Thoracic aorta (tissue), 2 donors: Measurements from ENCODE around the gene CAMK2A. TPM values are rescaled to one million over a fixed set of nuclear protein-coding genes. Genes with fewer than 3 reads are reported as not detected.

Experiments used
- ATAC-seq: fragments of 150-250 bp; one replicate; pipeline ENCODE4 v1.8.0; 2017; ENCODE audit warnings: low read depth; ENCODE audit not compliant: insufficient number of reproducible peaks, low FRiP score
- DNase-seq: peaks from one replicate; pipeline ENCODE4 v3.0.0-alpha.2; 2020; ENCODE audit warnings: low spot score
- H3K27ac ChIP-seq, 2 donors: fragments of 200-600 bp; sonication (generic); 1 replicate in 1 of 2; 2 replicates in 1 of 2; pipeline ENCODE4 v1.5.1; 2016; ENCODE audit warnings: mild to moderate bottlenecking in 2 of 2, moderate library complexity in 2 of 2
- H3K27me3 ChIP-seq: fragments of 200-600 bp; sonication (generic); replicated peaks from 2 replicates; pipeline ENCODE4 v1.6.0; 2016; ENCODE audit warnings: mild to moderate bottlenecking; ENCODE audit not compliant: insufficient read depth
- H3K36me3 ChIP-seq: fragments of 200-600 bp; sonication (generic); one replicate; pipeline ENCODE4 v1.5.1; 2016
- H3K4me1 ChIP-seq, 2 donors: fragments of 200-600 bp; sonication (generic); 1 replicate in 1 of 2; 2 replicates in 1 of 2; pipeline versions ENCODE4 v1.5.1 to v1.6.0; 2016; ENCODE audit warnings: low read depth in 2 of 2, mild to moderate bottlenecking in 1 of 2; ENCODE audit not compliant: control insufficient read depth in 1 of 2
- H3K4me3 ChIP-seq: fragments of 200-600 bp; sonication (generic); 2 replicates; pipeline ENCODE4 v1.5.1; 2016; ENCODE audit warnings: mild to moderate bottlenecking
- H3K9me3 ChIP-seq: fragments of 200-600 bp; sonication (generic); 2 replicates; pipeline ENCODE4 v1.5.1; 2016
- total RNA-seq, 2 donors: library from RNA; depleted of rRNA; stranded (reverse); fragments of >200 nt; gene quantifications; one replicate each; pipeline versions ENCODE4 v1.1.0 to v1.2.3, GENCODE V29; 2016
- TF ChIP-seq, protein P1 (sequence below): fragments of 200-600 bp; sonication (generic); IDR thresholded peaks from one replicate; pipeline ENCODE4 v1.5.1; 2019; ENCODE audit warnings: antibody characterized with exemption

Gene CAMK2A
- total RNA-seq, 2 donors from 2014 or later, result 0.35 TPM; not detected in 1

DNA sequence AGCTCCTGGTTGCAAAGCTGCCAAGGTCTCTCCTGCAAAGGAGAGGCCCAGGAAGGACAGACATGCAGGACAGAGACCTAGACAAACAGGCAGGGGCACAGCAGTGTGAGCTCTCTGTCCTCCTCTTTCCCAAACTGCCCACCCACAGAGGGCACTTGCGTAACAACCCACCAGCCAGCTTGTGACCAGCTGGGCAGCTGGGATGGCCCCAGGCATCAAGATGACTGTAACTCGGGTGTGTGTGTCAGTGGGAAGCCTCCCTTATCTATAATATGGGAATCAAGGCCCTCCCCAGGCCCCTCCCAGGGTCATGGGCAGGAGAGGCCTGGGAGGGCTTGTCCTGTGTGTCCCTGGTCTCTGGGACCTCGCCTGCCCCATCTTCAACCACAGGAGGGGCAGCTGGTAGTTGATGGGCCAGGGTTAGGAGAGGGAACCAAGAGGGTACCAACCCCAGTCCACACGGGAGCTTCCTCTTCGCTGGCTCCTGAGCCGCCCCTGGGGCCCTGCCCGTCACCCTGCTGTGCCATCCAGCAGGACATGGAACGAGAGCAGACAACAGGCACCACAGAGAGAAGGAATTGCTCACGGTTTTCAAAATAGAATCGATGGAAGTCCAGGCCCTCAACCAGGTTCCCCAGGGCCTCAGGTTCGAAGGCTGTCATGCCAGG is 61.8 kb downstream of the CAMK2A start:
- Histone ChIP-seq H3K4me3 (no peak overlapping the region), H3K27me3 (no peaks in the 10 kb centered on the region), H3K27ac (no peak overlapping the region), H3K36me3 (no peaks in the 10 kb centered on the region), H3K9me3 (no peaks in the 10 kb centered on the region), H3K4me1 (no peaks in the 10 kb centered on the region)
- TF ChIP-seq, protein P1, sequence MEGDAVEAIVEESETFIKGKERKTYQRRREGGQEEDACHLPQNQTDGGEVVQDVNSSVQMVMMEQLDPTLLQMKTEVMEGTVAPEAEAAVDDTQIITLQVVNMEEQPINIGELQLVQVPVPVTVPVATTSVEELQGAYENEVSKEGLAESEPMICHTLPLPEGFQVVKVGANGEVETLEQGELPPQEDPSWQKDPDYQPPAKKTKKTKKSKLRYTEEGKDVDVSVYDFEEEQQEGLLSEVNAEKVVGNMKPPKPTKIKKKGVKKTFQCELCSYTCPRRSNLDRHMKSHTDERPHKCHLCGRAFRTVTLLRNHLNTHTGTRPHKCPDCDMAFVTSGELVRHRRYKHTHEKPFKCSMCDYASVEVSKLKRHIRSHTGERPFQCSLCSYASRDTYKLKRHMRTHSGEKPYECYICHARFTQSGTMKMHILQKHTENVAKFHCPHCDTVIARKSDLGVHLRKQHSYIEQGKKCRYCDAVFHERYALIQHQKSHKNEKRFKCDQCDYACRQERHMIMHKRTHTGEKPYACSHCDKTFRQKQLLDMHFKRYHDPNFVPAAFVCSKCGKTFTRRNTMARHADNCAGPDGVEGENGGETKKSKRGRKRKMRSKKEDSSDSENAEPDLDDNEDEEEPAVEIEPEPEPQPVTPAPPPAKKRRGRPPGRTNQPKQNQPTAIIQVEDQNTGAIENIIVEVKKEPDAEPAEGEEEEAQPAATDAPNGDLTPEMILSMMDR, result no peak
- no peak for DNase-seq
- ATAC-seq, result no peak

GRCh38 chr5:150227036-150227435 is 62.5 kb downstream of the CAMK2A start:
- H3K4me3 ChIP-seq, result no peak overlapping the region
- TF ChIP-seq, protein P1, result no peak
- no peaks in the 10 kb centered on the region for H3K9me3 ChIP-seq
- DNase-seq (no peak), ATAC-seq (no peak)
- no peaks in the 10 kb centered on the region for H3K27me3 ChIP-seq
- H3K27ac ChIP-seq, result no peak overlapping the region
- H3K4me1 ChIP-seq, result no peaks in the 10 kb centered on the region
- H3K36me3 ChIP-seq, result no peaks in the 10 kb centered on the region

- no peak overlapping the region for H3K4me3 ChIP-seq
- TF ChIP-seq, protein P1, result no peak
- H3K36me3 ChIP-seq, result no peaks in the 10 kb centered on the region
- H3K9me3 ChIP-seq, result no peaks in the 10 kb centered on the region
- no peaks in the 10 kb centered on the region for H3K4me1 ChIP-seq
- DNase-seq (no peak), ATAC-seq (no peak)
- H3K27ac ChIP-seq, result no peak overlapping the region
- no peaks in the 10 kb centered on the region for H3K27me3 ChIP-seq
Measured at GRCh38 chr5:150224483-150225027, 65.0 kb downstream of the CAMK2A start.

DNA sequence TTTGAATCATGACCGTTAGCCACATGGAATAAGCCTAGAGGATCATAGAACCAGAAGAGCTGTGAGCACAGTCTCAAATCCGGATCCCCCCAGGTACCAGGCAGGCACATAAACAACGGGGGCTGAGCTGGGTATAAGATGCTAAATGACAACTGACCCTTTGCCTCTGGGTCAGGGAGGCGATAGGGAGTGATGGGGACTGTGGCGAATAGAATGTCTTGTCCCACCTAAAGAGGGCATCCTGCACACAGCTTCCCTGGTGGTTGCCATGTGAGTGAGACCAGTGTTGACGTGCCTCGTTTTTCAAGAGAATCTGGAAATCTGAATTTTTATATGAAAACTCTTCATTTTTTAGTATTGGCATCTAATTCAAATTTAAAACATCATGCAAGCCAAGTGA is 66.1 kb downstream of the CAMK2A start:
- Histone ChIP-seq H3K4me1 (peaks cover 0 to under 1% of the 10 kb centered on the region in 2 donors), H3K9me3 (no peaks in the 10 kb centered on the region), H3K4me3 (no peak overlapping the region), H3K36me3 (no peaks in the 10 kb centered on the region), H3K27me3 (no peaks in the 10 kb centered on the region), H3K27ac (no peak overlapping the region)
- ATAC-seq, result no peak
- DNase-seq, result no peak
- TF ChIP-seq, protein P1, result no peak

- Histone ChIP-seq H3K27me3 (no peaks in the 10 kb centered on the region), H3K4me1 (peaks cover 0 to 6% of the 10 kb centered on the region in 2 donors), H3K9me3 (no peaks in the 10 kb centered on the region), H3K36me3 (no peaks in the 10 kb centered on the region), H3K27ac (no peak overlapping the region), H3K4me3 (no peak overlapping the region)
- TF ChIP-seq, protein P1, result no peak
- DNase-seq (no peak), ATAC-seq (no peak)
Measured at GRCh38 chr5:150222906-150223305, 66.7 kb downstream of the CAMK2A start.
